GM23338 (cell line): Measurements from ENCODE around the gene C16orf74. TPM values are rescaled to one million over a fixed set of nuclear protein-coding genes. Genes with fewer than 3 reads are reported as not detected.

Experiments
- ATAC-seq: fragments of 200-7000 bp; cut with Tn5 transposase; 3 replicates; pipeline ENCODE4 v1.9.1; 2020
- DNase-seq: peaks from one replicate; pipeline ENCODE4 v3.0.0-alpha.2; 2015; ENCODE audit warnings: low spot score
- H2AFZ ChIP-seq: fragments of 200-600 bp; sonication (generic); 2 replicates; pipeline ENCODE4 v1.8.0; 2016; ENCODE audit warnings: antibody characterized with exemption, mild to moderate bottlenecking, moderate library complexity
- H3F3A ChIP-seq: fragments of 200-600 bp; sonication (generic); replicated peaks from 2 replicates; pipeline ENCODE4 v1.8.0; 2017; ENCODE audit warnings: antibody characterized with exemption, mixed run types, low read depth
- H3K27ac ChIP-seq: fragments of 200-600 bp; sonication (generic); 2 replicates; pipeline ENCODE4 v1.6.1; 2016; ENCODE audit warnings: low read depth
- H3K27me3 ChIP-seq: fragments of 200-600 bp; sonication (generic); 2 replicates; pipeline ENCODE4 v1.8.0; 2016; ENCODE audit warnings: mild to moderate bottlenecking, mixed run types, moderate library complexity; ENCODE audit not compliant: insufficient read depth
- H3K36me3 ChIP-seq: fragments of 200-600 bp; sonication (generic); 2 replicates; pipeline ENCODE4 v1.8.0; 2016; ENCODE audit warnings: mild to moderate bottlenecking; ENCODE audit not compliant: insufficient read depth
- H3K4me1 ChIP-seq: fragments of 200-600 bp; sonication (generic); 2 replicates; pipeline ENCODE4 v1.8.0; 2016; ENCODE audit warnings: mild to moderate bottlenecking, moderate library complexity; ENCODE audit not compliant: insufficient read depth
- H3K4me2 ChIP-seq: fragments of 200-600 bp; sonication (generic); 2 replicates; pipeline ENCODE4 v1.7.1; 2017; ENCODE audit warnings: mixed run types
- H3K4me3 ChIP-seq: fragments of 200-600 bp; sonication (generic); 2 replicates; pipeline ENCODE4 v1.6.1; 2016; ENCODE audit warnings: mixed run types
- H3K79me2 ChIP-seq: fragments of 200-600 bp; sonication (generic); replicated peaks from 2 replicates; pipeline ENCODE4 v1.8.0; 2017; ENCODE audit warnings: mild to moderate bottlenecking; ENCODE audit not compliant: insufficient read depth
- H3K9me2 ChIP-seq: fragments of 200-600 bp; sonication (generic); 2 replicates; pipeline ENCODE4 v1.8.0; 2017; ENCODE audit not compliant: insufficient read depth
- H4K20me1 ChIP-seq: fragments of 200-600 bp; sonication (generic); replicated peaks from 2 replicates; pipeline ENCODE4 v1.8.0; 2017; ENCODE audit warnings: mild to moderate bottlenecking; ENCODE audit not compliant: insufficient read depth
- H3K27ac Mint-ChIP-seq: 2 replicates; pipeline ENCODE4 v1.8.0; 2020; ENCODE audit warnings: inconsistent platforms, mild to moderate bottlenecking, moderate library complexity, mixed read lengths
- H3K27me3 Mint-ChIP-seq: 3 replicates; pipeline ENCODE4 v1.8.0; 2022; ENCODE audit warnings: low read depth, mild to moderate bottlenecking, moderate library complexity, mixed read lengths, inconsistent platforms; ENCODE audit not compliant: insufficient read depth, poor library complexity
- H3K36me3 Mint-ChIP-seq: 3 replicates; pipeline ENCODE4 v1.8.0; 2021; ENCODE audit warnings: low read depth, mild to moderate bottlenecking, inconsistent platforms, moderate library complexity, mixed read lengths
- H3K4me1 Mint-ChIP-seq: 3 replicates; pipeline ENCODE4 v1.8.0; 2020; ENCODE audit warnings: mild to moderate bottlenecking, inconsistent platforms, mixed read lengths
- H3K4me3 Mint-ChIP-seq: 3 replicates; pipeline ENCODE4 v1.8.0; 2021; ENCODE audit warnings: moderate library complexity, mild to moderate bottlenecking, inconsistent platforms, mixed read lengths
- H3K9me3 Mint-ChIP-seq: 3 replicates; pipeline ENCODE4 v1.8.0; 2020; ENCODE audit warnings: moderate library complexity, mild to moderate bottlenecking, inconsistent platforms, mixed read lengths
- CREB1 ChIP-seq: fragments of 250-450 bp; sonication (Bioruptor Pico); IDR thresholded peaks from 2 replicates; pipeline ENCODE4 v1.5.0; 2020; ENCODE audit warnings: low read depth, mild to moderate bottlenecking, moderate library complexity
- CTCF ChIP-seq, 2 experiments: fragments of 200-600 bp in 1 of 2; sonication (generic) in 1 of 2; conservative IDR thresholded peaks; 2 replicates each; pipeline versions ENCODE4 v1.5.1 to v1.6.1; 2016 to 2017; ENCODE audit warnings: antibody characterized with exemption in 2 of 2, low read depth in 2 of 2, mild to moderate bottlenecking in 2 of 2, moderate library complexity in 1 of 2
- EZH2 ChIP-seq: fragments of 200-600 bp; sonication (generic); IDR thresholded peaks from one replicate; pipeline ENCODE4 v1.8.0; 2017; ENCODE audit warnings: antibody characterized with exemption, mild to moderate bottlenecking, low read depth; ENCODE audit not compliant: unreplicated experiment
- EZH2phosphoT487 ChIP-seq: fragments of 200-600 bp; sonication (generic); IDR thresholded peaks from one replicate; pipeline ENCODE4 v1.8.1; 2018; ENCODE audit warnings: antibody characterized with exemption; ENCODE audit not compliant: unreplicated experiment
- JUNB ChIP-seq: IDR thresholded peaks from one replicate; pipeline ENCODE4 v1.6.1; 2016; ENCODE audit warnings: antibody characterized with exemption; ENCODE audit not compliant: unreplicated experiment
- NANOG ChIP-seq: IDR thresholded peaks from 2 replicates; pipeline ENCODE4 v1.6.1; 2016; ENCODE audit warnings: antibody characterized with exemption, borderline replicate concordance
- REST ChIP-seq: IDR thresholded peaks from one replicate; pipeline ENCODE4 v1.6.1; 2018; ENCODE audit warnings: antibody characterized with exemption; ENCODE audit not compliant: unreplicated experiment
- STAT1 ChIP-seq: IDR thresholded peaks from one replicate; pipeline ENCODE4 v1.6.1; 2016; ENCODE audit warnings: antibody characterized with exemption; ENCODE audit not compliant: unreplicated experiment
- ZNF114 ChIP-seq: fragments of 250-450 bp; sonication (Bioruptor Pico); IDR thresholded peaks from 2 replicates; pipeline ENCODE4 v1.5.0; 2020; ENCODE audit warnings: mild to moderate bottlenecking, moderate library complexity
- ZNF331 ChIP-seq: fragments of 250-450 bp; sonication (Bioruptor Pico); IDR thresholded peaks from 2 replicates; pipeline ENCODE4 v1.5.0; 2020; ENCODE audit warnings: low read depth, mild to moderate bottlenecking, moderate library complexity
- polyA plus RNA-seq: library from polyadenylated mRNA; unstranded; fragments of >200 nt; fragmentation: Nextera tagmentation; extraction: Ambion mirVana; gene quantifications from 2 replicates; pipeline ENCODE4 v1.2.1, GENCODE V29; 2016
- total RNA-seq: library from RNA; depleted of rRNA; stranded (reverse); fragments of >200 nt; shearing (Covaris generic); gene quantifications from 2 replicates; pipeline ENCODE4 v1.2.3, GENCODE V29; 2014

The C16orf74 gene
- total and polyA plus RNA-seq, 2 experiments from 2014 or later: 12.1 to 19.1 TPM

GRCh38 chr16:85685251-85685650, 65.6 kb downstream of the C16orf74 start:
- H3K27ac ChIP-seq: no peak overlapping the region
- no peak overlapping the region for H3K4me3 ChIP-seq
- H4K20me1 ChIP-seq: peaks cover 23% of the 10 kb centered on the region
- ATAC-seq (no peak), DNase-seq (no peak)
- peaks cover 11% of the 10 kb centered on the region; the same call in 1 of the 2 replicates for H3K4me1 ChIP-seq
- peaks cover 9% of the 10 kb centered on the region; the same call in 1 of the 2 replicates for H3F3A ChIP-seq
- peaks cover 48% of the 10 kb centered on the region for H3K79me2 ChIP-seq
- no peak overlapping the region for H2AFZ ChIP-seq
- H3K4me2 ChIP-seq: no peak overlapping the region
- H3K36me3 Mint-ChIP-seq: peaks cover 38% of the 10 kb centered on the region
- peaks cover 15% of the 10 kb centered on the region for H3K27me3 Mint-ChIP-seq
- H3K9me3 Mint-ChIP-seq: no peaks in the 10 kb centered on the region
- H3K9me2 ChIP-seq: no peaks in the 10 kb centered on the region
- no peak overlapping the region for H3K27ac Mint-ChIP-seq
- H3K4me3 Mint-ChIP-seq: no peak overlapping the region
- TF ChIP-seq EZH2: no peak
- no peak for TF ChIP-seq JUNB
- TF ChIP-seq CREB1 (CRISPR knock-in tag): no peak
- TF ChIP-seq ZNF114 (CRISPR knock-in tag): no peak
- TF ChIP-seq NANOG: no peak
- TF ChIP-seq CTCF (conservative IDR thresholded peaks at IDR 0.05; ENCODE audit: low read depth in 2 of 2): no peak
- TF ChIP-seq EZH2phosphoT487: no peak
- no peak for TF ChIP-seq ZNF331
- H3K27me3 ChIP-seq: no peaks in the 10 kb centered on the region
- H3K36me3 ChIP-seq: peaks cover 12% of the 10 kb centered on the region
- H3K4me1 Mint-ChIP-seq: peaks cover 26% of the 10 kb centered on the region

- H3K36me3 ChIP-seq: peaks cover 24% of the 10 kb centered on the region
- H3K4me1 Mint-ChIP-seq: peaks cover 17% of the 10 kb centered on the region
- H3K4me3 Mint-ChIP-seq: no peak overlapping the region
- H3K36me3 Mint-ChIP-seq: peaks cover 57% of the 10 kb centered on the region
- DNase-seq: no peak
- no peak overlapping the region for H3K27ac Mint-ChIP-seq
- H3K27me3 Mint-ChIP-seq: peaks cover 8% of the 10 kb centered on the region
- H3K9me3 Mint-ChIP-seq: no peaks in the 10 kb centered on the region
- H3K27ac ChIP-seq: no peak overlapping the region
- no peaks in the 10 kb centered on the region for H3K27me3 ChIP-seq
- peaks cover 4% of the 10 kb centered on the region for H3F3A ChIP-seq
- no peak overlapping the region for H2AFZ ChIP-seq
- H3K9me2 ChIP-seq: no peaks in the 10 kb centered on the region
- no peak for TF ChIP-seq ZNF114 (CRISPR knock-in tag)
- no peak for TF ChIP-seq JUNB
- no peak for TF ChIP-seq ZNF331
- TF ChIP-seq REST: no peak
- TF ChIP-seq STAT1: no peak
- no peak for TF ChIP-seq EZH2
- ATAC-seq: no peak
- peaks cover 38% of the 10 kb centered on the region for H4K20me1 ChIP-seq
- H3K4me1 ChIP-seq: peaks cover 4% of the 10 kb centered on the region; the same call in 1 of the 2 replicates
- no peak overlapping the region for H3K4me3 ChIP-seq
- peaks cover 48% of the 10 kb centered on the region for H3K79me2 ChIP-seq
- H3K4me2 ChIP-seq: no peak overlapping the region
These were observed 67.5 kb downstream of the C16orf74 start for GRCh38 chr16:85683363-85683762.
